Activated T-helper 2 cell treated with anti-CD3 and anti-CD28 coated beads, Interferon-gamma antibody, Interleukin-2, Interleukin-4, amounts not matched to agents 10 μg/mL and 5 μg/mL and 100 μg/mL, durations not matched to agents 14 hours and 24 hours and 36 hours (primary cell): ENCODE results near the gene MARCHF11. TPM values are rescaled to one million over a fixed set of nuclear protein-coding genes. Genes with fewer than 3 reads are reported as not detected.

Source experiments
- DNase-seq: peaks from one replicate; pipeline ENCODE4 v3.0.0; 2021; ENCODE audit warnings: low spot score
- H3K27ac Mint-ChIP-seq: one replicate; pipeline ENCODE4 v1.8.0; 2021; ENCODE audit warnings: mixed read lengths
- H3K27me3 Mint-ChIP-seq: one replicate; pipeline ENCODE4 v1.8.0; 2021; ENCODE audit warnings: low read depth, mixed read lengths
- H3K36me3 Mint-ChIP-seq: one replicate; pipeline ENCODE4 v1.8.0; 2021; ENCODE audit warnings: low read depth, mixed read lengths
- H3K4me1 Mint-ChIP-seq: one replicate; pipeline ENCODE4 v1.8.0; 2021; ENCODE audit warnings: low read depth, mixed read lengths
- H3K4me3 Mint-ChIP-seq: one replicate; pipeline ENCODE4 v1.8.0; 2021; ENCODE audit warnings: low read depth, mild to moderate bottlenecking, moderate library complexity, mixed read lengths
- H3K9me3 Mint-ChIP-seq: one replicate; pipeline ENCODE4 v1.8.0; 2021; ENCODE audit warnings: mixed read lengths
- intact Hi-C: fragments of 100-400 bp; cut with micrococcal nuclease; formaldehyde crosslinking; loops from one replicate; pipeline ENCODE4 v1.15.1; 2023
- total RNA-seq: library from RNA; stranded (reverse); gene quantifications from 2 replicates; pipeline ENCODE4 v1.2.3, GENCODE V29; 2022

The MARCHF11 gene
- total RNA-seq, 1 donor from 2014 or later, result not detected

DNA sequence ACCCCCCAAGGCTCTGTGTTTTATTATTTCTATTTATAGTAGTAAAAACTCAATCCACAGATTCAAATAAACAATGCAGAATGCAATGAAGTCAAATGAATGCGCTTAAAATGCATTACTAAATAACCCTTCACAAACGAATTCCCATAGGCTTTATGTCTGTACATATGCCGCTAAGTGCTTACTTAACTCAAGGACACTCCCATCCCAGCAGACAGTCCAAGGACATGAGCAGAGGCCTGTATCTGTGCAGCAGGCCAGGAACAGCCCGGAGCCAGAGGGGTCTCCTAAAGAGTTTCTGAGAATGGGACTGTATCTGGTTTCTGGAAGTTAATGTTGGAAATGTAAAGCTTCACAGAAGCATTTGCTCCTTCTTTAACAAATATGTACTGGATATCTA lies 59.8 kb downstream of the MARCHF11 start:
- Mint-ChIP-seq H3K36me3 (no peaks in the 10 kb centered on the region), H3K4me1 (no peaks in the 10 kb centered on the region), H3K27me3 (no peaks in the 10 kb centered on the region), H3K9me3 (peaks cover 4% of the 10 kb centered on the region), H3K4me3 (no peak overlapping the region), H3K27ac (no peak overlapping the region)
- intact Hi-C loops, result no loop called here
- DNase-seq, result no peak

DNA sequence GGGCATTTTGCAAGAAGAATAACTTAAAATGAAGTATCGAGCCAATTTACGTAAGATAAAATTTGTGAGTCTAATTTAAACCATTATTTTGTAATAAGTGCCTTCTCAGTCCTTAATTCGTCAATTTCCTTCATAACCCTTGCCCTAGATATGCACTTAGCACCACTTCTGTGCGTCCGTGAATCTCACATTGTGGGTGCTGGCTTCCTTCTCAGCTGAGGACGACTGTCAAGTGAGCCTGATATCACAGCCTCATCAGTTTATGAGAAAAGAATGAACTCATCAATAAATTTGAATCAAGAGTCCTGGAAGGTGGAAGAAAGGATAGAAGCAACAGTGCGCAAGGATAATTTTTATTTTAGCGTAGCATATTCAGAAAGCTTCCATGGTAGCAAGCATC lies 64.5 kb downstream of the MARCHF11 start:
- no peak overlapping the region for H3K4me3 Mint-ChIP-seq
- H3K9me3 Mint-ChIP-seq, result peaks cover 11% of the 10 kb centered on the region
- no peaks in the 10 kb centered on the region for H3K4me1 Mint-ChIP-seq
- DNase-seq, result no peak
- no peaks in the 10 kb centered on the region for H3K27me3 Mint-ChIP-seq
- H3K27ac Mint-ChIP-seq, result no peak overlapping the region
- intact Hi-C loops, result no loop called here
- H3K36me3 Mint-ChIP-seq, result no peaks in the 10 kb centered on the region

DNA sequence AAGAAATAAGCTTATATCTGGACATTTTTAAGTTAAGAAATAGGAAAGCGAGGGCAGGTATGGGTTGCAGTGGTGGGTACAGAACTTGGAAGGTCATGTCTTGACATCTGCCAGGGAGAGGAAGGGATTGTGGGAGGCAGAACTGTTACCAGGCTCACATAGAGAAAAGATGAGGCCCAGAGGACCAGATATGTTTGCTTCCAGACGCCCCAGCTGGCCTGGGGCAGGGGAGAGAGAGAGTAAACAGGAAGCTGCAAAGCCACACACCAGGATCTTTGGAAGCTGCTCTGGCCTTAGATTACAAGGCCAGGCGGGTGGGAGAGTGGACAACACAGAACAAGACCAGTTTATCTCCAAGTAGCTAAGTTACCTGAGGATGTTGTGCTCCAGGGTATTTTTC lies 71.2 kb downstream of the MARCHF11 start:
- intact Hi-C loops, result no loop called here
- Mint-ChIP-seq H3K4me1 (no peaks in the 10 kb centered on the region), H3K36me3 (no peaks in the 10 kb centered on the region)

DNA sequence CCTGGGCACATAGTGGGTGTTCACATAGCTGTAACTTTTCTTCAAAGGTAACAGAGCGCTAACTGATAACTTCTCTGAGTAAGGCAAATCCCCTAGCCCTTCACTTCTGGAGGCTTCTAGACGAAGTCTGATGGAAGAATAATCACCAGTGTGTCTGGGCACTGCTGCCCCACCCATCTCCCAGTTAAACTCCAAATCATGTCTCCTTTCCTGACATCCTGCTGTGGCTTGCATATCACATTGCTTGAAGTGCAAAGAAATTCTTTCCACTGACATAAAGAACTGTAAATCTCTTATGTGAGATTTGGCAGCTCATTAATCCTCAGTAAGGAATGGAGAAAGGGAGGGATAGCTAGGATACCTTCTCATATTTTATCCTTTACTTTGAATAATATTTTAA lies 74.6 kb downstream of the MARCHF11 start:
- Mint-ChIP-seq H3K36me3 (no peaks in the 10 kb centered on the region), H3K9me3 (peaks cover 14% of the 10 kb centered on the region), H3K27me3 (no peaks in the 10 kb centered on the region)

More for the DNA sequence above, 71.2 kb downstream of the MARCHF11 start:
- no peak overlapping the region for H3K27ac Mint-ChIP-seq
- H3K4me3 Mint-ChIP-seq, result no peak overlapping the region
- DNase-seq, result no peak
- no peaks in the 10 kb centered on the region for H3K27me3 Mint-ChIP-seq
- peaks cover 19% of the 10 kb centered on the region for H3K9me3 Mint-ChIP-seq

DNA sequence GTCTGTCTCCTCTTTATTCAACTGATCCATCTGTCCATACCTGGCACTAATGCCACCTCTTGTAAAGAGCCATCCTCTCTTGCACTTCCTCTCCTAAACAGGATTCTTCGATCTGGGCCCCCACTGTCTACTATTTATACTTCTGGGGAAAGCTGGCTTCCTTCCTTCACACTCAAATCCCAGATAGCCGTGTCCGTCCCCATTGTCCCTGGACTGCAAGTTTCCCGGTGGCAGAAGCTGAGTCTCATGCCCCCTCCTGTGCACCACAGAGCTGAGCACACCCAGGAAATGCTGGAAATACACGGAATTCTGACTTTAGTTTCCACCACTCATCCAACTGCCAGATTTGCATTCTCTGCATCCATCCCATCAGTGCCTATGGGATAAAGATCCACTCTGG lies 84.0 kb downstream of the MARCHF11 start:
- H3K9me3 Mint-ChIP-seq, result no peaks in the 10 kb centered on the region
- H3K4me3 Mint-ChIP-seq, result no peak overlapping the region
- intact Hi-C loops, result no loop called here
- H3K4me1 Mint-ChIP-seq, result no peaks in the 10 kb centered on the region
- H3K27me3 Mint-ChIP-seq, result no peaks in the 10 kb centered on the region
- no peak for DNase-seq
- no peaks in the 10 kb centered on the region for H3K36me3 Mint-ChIP-seq
- no peak overlapping the region for H3K27ac Mint-ChIP-seq

More for the DNA sequence above, 74.6 kb downstream of the MARCHF11 start:
- Mint-ChIP-seq H3K4me3 (no peak overlapping the region), H3K4me1 (no peaks in the 10 kb centered on the region), H3K27ac (no peak overlapping the region)
- intact Hi-C loops, result no loop called here
- DNase-seq, result no peak

DNA sequence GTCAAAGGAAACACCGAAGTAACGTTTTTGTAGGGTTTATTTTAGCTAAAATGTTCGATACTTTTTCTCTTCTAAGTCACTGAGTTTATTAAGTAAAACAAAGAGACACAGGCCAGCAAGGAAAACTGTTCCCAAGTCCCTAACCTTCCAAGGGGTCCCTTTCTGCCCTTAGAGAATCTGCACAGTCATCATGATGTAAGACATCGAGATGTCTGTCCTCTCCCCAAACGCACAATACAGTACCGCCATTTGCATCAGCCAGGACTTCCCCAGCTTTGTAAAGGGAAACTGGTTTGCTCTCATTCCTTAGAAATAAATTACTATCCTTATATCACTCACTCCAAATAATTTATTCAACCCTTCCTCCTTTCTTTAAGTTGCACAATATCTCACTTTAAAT lies 89.3 kb downstream of the MARCHF11 start:
- H3K27me3 Mint-ChIP-seq, result no peaks in the 10 kb centered on the region
- no peak overlapping the region for H3K27ac Mint-ChIP-seq
- H3K9me3 Mint-ChIP-seq, result no peaks in the 10 kb centered on the region
- H3K4me3 Mint-ChIP-seq, result no peak overlapping the region
- intact Hi-C loops, result no loop called here
- no peaks in the 10 kb centered on the region for H3K36me3 Mint-ChIP-seq
- DNase-seq, result no peak
- no peaks in the 10 kb centered on the region for H3K4me1 Mint-ChIP-seq

DNA sequence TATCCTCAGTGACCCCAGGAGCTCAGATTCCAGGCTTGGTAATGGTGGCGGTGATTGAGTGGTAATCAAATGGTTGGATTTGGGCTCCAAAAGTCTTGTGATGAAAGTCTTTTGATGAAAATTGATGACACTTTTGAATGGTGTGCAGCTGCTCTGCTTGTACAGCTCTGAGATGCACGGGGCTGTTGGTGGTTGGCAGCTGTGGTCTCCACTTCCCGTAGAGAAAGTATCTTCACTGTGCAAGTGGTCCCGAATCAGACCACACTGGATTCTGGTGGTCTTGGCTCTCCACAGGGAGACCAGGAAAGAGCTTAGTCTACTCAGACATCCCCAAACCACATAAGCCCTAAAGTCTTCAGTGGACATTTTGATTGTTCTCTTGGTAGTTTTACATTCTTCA lies 96.6 kb downstream of the MARCHF11 start:
- no peaks in the 10 kb centered on the region for H3K27me3 Mint-ChIP-seq
- H3K36me3 Mint-ChIP-seq, result no peaks in the 10 kb centered on the region
- intact Hi-C loops, result no loop called here
- no peaks in the 10 kb centered on the region for H3K4me1 Mint-ChIP-seq
- no peaks in the 10 kb centered on the region for H3K9me3 Mint-ChIP-seq
- no peak for DNase-seq
- H3K27ac Mint-ChIP-seq, result no peak overlapping the region
- H3K4me3 Mint-ChIP-seq, result no peak overlapping the region

DNA sequence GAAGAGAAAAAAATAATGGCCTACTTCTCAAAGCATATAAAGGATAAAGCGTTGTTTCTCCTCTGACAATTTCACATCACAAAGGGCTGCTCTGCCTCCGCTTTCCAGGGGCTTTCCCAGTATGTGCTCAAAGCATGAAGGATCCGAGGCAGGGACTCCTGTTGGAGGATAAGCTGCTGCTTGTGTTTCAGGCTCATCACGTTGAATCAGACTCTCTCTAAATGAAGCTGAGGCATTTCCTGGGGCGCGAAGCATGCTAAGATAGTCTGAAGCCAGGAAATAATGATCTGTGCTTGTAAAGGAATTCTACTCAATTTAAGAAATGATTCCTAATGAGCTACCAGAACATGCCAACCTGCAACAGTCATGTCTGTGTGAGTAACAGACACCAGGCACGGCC lies 97.5 kb downstream of the MARCHF11 start:
- H3K4me1 Mint-ChIP-seq, result no peaks in the 10 kb centered on the region

DNA sequence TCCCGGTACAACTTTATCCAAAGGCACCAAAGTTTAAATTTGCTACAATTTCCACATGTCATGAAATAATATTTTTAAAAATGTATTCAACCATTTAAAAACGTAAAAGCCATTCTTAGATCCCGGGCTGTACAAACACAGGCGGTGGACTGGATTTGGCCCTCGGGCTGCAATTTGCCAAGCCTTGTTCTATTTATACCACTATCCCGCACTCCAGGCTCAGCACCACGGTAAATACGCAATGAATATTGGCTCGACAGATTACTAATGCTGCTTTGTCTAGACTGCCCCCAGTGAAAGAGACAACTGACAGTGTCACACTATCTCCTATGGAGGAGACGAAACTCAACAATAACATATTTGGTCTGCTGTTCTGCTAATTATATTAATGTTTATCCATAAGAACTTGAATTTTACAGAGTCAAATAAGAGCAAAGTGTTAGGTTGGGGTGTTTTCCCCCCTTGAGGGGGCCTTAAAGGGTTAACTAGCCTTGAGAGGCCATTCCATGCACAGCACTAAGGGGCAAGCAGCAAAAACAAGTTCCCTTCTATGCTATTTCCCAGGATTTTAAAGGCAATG lies 98.1 kb downstream of the MARCHF11 start:
- no peak overlapping the region for H3K27ac Mint-ChIP-seq
- no peaks in the 10 kb centered on the region for H3K4me1 Mint-ChIP-seq
- no peak overlapping the region for H3K4me3 Mint-ChIP-seq
- no peaks in the 10 kb centered on the region for H3K9me3 Mint-ChIP-seq
- H3K27me3 Mint-ChIP-seq, result no peaks in the 10 kb centered on the region
- DNase-seq, result no peak
- H3K36me3 Mint-ChIP-seq, result no peaks in the 10 kb centered on the region
- intact Hi-C loops, result no loop called here

More for the DNA sequence above, 97.5 kb downstream of the MARCHF11 start:
- intact Hi-C loops, result no loop called here
- no peaks in the 10 kb centered on the region for H3K9me3 Mint-ChIP-seq
- no peak overlapping the region for H3K4me3 Mint-ChIP-seq
- no peaks in the 10 kb centered on the region for H3K27me3 Mint-ChIP-seq
- no peak for DNase-seq
- H3K27ac Mint-ChIP-seq, result no peak overlapping the region
- H3K36me3 Mint-ChIP-seq, result no peaks in the 10 kb centered on the region

DNA sequence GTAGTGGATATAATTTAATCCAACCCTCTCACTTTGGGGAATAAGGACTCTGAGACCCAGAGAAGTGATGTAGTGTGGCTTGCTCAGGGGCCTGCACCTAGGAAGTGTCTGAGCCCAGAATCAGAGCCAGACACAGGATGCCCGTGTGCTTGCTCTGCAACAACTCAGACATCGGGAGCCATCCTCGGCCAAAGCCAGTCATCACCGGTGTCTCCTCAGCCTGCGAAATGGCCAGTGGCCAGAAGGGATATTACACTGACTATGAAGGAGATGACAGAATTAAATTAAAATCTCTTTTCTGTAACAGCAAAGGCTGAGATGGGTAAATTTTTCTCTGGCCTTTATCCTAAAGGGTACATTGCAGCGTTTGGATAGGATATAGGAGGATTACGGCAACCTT lies 102.9 kb downstream of the MARCHF11 start:
- intact Hi-C loops, result no loop called here
- no peak overlapping the region for H3K27ac Mint-ChIP-seq
- H3K4me1 Mint-ChIP-seq, result no peaks in the 10 kb centered on the region
- no peak overlapping the region for H3K4me3 Mint-ChIP-seq
- DNase-seq, result no peak
- H3K36me3 Mint-ChIP-seq, result no peaks in the 10 kb centered on the region
- no peaks in the 10 kb centered on the region for H3K27me3 Mint-ChIP-seq
- no peaks in the 10 kb centered on the region for H3K9me3 Mint-ChIP-seq

DNA sequence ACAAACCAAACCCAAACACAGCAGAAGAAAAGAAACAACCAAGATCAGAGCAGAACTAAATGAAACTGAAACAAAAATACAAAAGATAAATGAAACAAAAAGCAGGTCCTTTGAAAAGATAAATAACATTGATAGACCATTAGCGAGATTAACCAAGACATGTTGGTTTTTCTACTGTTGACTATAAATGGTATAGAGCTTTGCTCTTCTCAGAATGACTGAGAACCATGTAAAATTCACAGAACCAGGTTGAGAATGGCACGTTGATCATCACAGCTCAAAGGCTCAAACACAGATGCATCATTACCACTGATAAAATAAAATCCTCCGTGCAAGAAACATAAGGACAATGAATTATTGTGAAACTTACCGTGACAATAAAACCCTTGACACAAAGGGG lies 105.2 kb downstream of the MARCHF11 start:
- no peak overlapping the region for H3K4me3 Mint-ChIP-seq
- intact Hi-C loops, result no loop called here
- H3K27me3 Mint-ChIP-seq, result no peaks in the 10 kb centered on the region
- H3K36me3 Mint-ChIP-seq, result no peaks in the 10 kb centered on the region
- H3K9me3 Mint-ChIP-seq, result no peaks in the 10 kb centered on the region
- no peaks in the 10 kb centered on the region for H3K4me1 Mint-ChIP-seq
- H3K27ac Mint-ChIP-seq, result no peak overlapping the region
- DNase-seq, result no peak

DNA sequence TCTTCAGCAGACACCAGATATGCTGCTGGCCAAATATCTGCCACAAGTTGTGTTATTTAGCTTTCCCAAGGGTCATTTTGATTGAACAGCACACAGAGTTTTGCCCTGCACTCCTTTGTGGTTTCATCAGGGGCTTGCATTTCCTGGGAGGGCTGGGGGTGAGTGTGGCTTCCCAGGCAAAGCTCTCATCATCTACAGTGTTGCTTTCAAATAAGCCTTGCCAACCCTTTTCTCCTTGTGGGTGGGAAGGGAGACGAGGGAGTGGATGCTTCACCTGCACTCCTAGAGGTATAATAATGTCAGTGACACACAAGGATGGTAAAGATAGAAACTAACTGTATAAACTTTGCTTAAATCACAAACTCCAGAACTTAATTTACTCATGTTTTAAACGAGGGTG lies 107.0 kb downstream of the MARCHF11 start:
- H3K27ac Mint-ChIP-seq, result no peak overlapping the region
- H3K36me3 Mint-ChIP-seq, result no peaks in the 10 kb centered on the region
- no peak for DNase-seq
- H3K4me1 Mint-ChIP-seq, result no peaks in the 10 kb centered on the region
- no peaks in the 10 kb centered on the region for H3K9me3 Mint-ChIP-seq
- intact Hi-C loops, result no loop called here
- no peak overlapping the region for H3K4me3 Mint-ChIP-seq
- H3K27me3 Mint-ChIP-seq, result no peaks in the 10 kb centered on the region

DNA sequence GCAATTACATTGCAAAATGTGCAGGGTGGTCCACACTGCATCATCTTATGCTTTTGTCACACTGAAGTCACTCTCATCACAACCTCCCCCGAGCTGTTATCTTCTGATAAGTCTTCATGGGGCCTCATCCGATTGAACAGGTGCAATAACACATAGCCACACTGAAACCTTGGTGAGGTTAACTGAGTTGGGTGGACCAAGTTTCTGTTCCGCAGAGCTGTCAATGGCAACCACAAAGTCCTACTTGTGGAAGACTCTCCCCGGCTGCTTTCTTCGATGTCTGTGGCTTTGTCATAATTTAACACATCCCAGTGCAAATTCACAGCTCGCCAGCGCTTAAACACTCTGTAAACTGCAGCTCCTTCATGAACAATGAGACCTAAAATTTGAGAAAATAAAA lies 112.2 kb downstream of the MARCHF11 start:
- Mint-ChIP-seq H3K4me1 (no peaks in the 10 kb centered on the region), H3K9me3 (no peaks in the 10 kb centered on the region), H3K27me3 (no peaks in the 10 kb centered on the region), H3K27ac (no peak overlapping the region), H3K4me3 (no peak overlapping the region), H3K36me3 (no peaks in the 10 kb centered on the region)
- intact Hi-C loops, result no loop called here
- DNase-seq, result no peak

DNA sequence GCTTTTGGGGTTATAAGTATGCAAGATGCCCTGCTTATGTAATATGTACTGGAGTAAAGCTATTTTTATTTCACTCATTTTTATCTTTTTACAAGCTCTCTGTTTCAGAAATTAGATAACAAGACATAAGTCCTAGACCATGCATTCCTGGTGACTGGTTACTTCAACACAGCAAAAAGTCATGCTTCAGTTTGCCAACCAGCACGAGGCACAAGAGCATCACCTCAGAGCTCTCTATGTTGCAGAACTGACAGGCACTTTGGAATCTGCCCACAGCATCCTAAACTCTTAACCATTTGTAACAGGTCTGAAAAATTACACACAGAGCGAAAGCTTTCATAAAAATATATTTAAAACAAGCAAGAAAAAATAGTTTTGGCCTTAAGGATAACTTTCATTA lies 112.8 kb downstream of the MARCHF11 start:
- no peaks in the 10 kb centered on the region for H3K27me3 Mint-ChIP-seq
- intact Hi-C loops, result no loop called here
- no peaks in the 10 kb centered on the region for H3K4me1 Mint-ChIP-seq
- no peak overlapping the region for H3K27ac Mint-ChIP-seq
- no peak for DNase-seq
- no peaks in the 10 kb centered on the region for H3K9me3 Mint-ChIP-seq
- H3K36me3 Mint-ChIP-seq, result no peaks in the 10 kb centered on the region
- H3K4me3 Mint-ChIP-seq, result no peak overlapping the region
